Gastrocnemius medialis (tissue), 4 donors: Measurements from ENCODE around the gene CDC25A. TPM values are rescaled to one million over a fixed set of nuclear protein-coding genes. Genes with fewer than 3 reads are reported as not detected.

Experiments used
- ATAC-seq, 2 donors: fragments of 150-250 bp; one replicate each; pipeline ENCODE4 v1.9.1; 2016
- DNase-seq, 2 donors: peaks; one replicate each; pipeline ENCODE4 v3.0.0-alpha.2; 2019
- H3K27ac ChIP-seq, 4 donors: fragments of 200-600 bp; sonication (generic); 1 replicate in 1 of 4; 2 replicates in 3 of 4; pipeline ENCODE4 v1.5.1; 2016 to 2018; ENCODE audit warnings: mild to moderate bottlenecking in 2 of 4, moderate library complexity in 1 of 4
- H3K27me3 ChIP-seq, 3 donors: fragments of 200-600 bp; sonication (generic) in 2 of 3; 1 replicate in 1 of 3; 2 replicates in 2 of 3; pipeline versions ENCODE4 v1.5.1 to v1.6.0; 2016 to 2019; ENCODE audit warnings: mild to moderate bottlenecking in 1 of 3, moderate library complexity in 1 of 3
- H3K36me3 ChIP-seq, 2 donors: fragments of 200-600 bp; sonication (generic) in 1 of 2; one replicate each; pipeline ENCODE4 v1.5.1; 2017 to 2018
- H3K4me1 ChIP-seq, 2 donors: fragments of 200-600 bp; sonication (generic) in 1 of 2; one replicate each; pipeline ENCODE4 v1.5.1; 2016 to 2017; ENCODE audit warnings: mild to moderate bottlenecking in 2 of 2
- H3K4me3 ChIP-seq, 4 donors: fragments of 200-600 bp; sonication (generic) in 3 of 4; 1 replicate in 1 of 4; 2 replicates in 3 of 4; pipeline ENCODE4 v1.5.1; 2016 to 2019; ENCODE audit warnings: mild to moderate bottlenecking in 2 of 4
- H3K9me3 ChIP-seq, 3 donors: fragments of 200-600 bp; sonication (generic) in 2 of 3; 1 replicate in 1 of 3; 2 replicates in 2 of 3; pipeline ENCODE4 v1.5.1; 2016 to 2019
- POLR2A ChIP-seq, 2 donors: fragments of 450-650 bp; IDR thresholded peaks; one replicate each; pipeline ENCODE4 v1.6.1; 2017; ENCODE audit warnings: antibody characterized with exemption in 2 of 2, mild to moderate bottlenecking in 2 of 2, moderate library complexity in 2 of 2
- in situ Hi-C, 4 donors: fragments of 200-750 bp; cut with MboI; loops; one replicate each; pipeline versions ENCODE4 v1.15.0 to v1.8.0; 2017; ENCODE audit warnings: low sequenced_read_pairs in 4 of 4
- intact Hi-C: fragments of 100-400 bp; cut with DNase I; formaldehyde crosslinking; loops from one replicate; pipeline ENCODE4 v1.15.1; 2023; ENCODE audit warnings: low total_unique reads
- total RNA-seq, 4 donors: library from RNA; depleted of rRNA; stranded (reverse); fragments of >200 nt; gene quantifications; one replicate each; pipeline versions ENCODE4 v1.1.0 to v1.2.3, GENCODE V29; 2016
- TF ChIP-seq, protein P1 (sequence below), 5 experiments: fragments of 450-650 bp in 3 of 5; fragments of 200-600 bp in 2 of 5; sonication (generic) in 2 of 5; IDR thresholded peaks in 4 of 5; conservative IDR thresholded peaks in 1 of 5; 1 replicate in 4 of 5; 2 replicates in 1 of 5; pipeline ENCODE4 v1.5.1; 2016 to 2019; ENCODE audit warnings: antibody characterized with exemption in 5 of 5, mild to moderate bottlenecking in 3 of 5, moderate library complexity in 3 of 5

Gene CDC25A
- total RNA-seq, 4 donors from 2014 or later = 0.73 to 2.3 TPM; not detected in 2

DNA sequence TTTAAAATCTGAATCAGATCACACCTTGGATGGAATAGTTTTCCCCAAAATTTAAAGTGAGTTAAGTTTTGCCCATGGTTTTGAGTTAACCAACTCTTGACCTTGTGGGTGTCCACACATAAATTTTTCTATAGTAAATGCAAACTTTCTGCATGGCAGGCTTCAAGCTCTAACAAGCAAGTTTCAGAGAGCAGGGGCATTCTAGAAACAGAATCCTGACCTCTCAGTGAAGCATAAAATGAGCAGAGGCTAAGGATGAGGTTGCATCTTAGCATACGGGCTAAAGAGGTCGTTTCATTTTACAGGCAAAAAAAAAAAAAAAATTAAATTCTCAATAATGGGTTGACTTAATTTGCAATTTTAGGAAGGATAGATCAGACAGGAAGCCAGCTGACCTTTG lies 32.1 kb downstream of the CDC25A start:
- H3K27me3 ChIP-seq = no peaks in the 10 kb centered on the region
- ATAC-seq = no peak
- DNase-seq = no peak
- H3K36me3 ChIP-seq = no peaks in the 10 kb centered on the region
- in situ Hi-C loops = loop anchor here (10.0 to 25.0 kb wide), 5 partner anchors 161 to 331 kb away; no protein-coding TSS in a partner anchor
- TF ChIP-seq, protein P1, sequence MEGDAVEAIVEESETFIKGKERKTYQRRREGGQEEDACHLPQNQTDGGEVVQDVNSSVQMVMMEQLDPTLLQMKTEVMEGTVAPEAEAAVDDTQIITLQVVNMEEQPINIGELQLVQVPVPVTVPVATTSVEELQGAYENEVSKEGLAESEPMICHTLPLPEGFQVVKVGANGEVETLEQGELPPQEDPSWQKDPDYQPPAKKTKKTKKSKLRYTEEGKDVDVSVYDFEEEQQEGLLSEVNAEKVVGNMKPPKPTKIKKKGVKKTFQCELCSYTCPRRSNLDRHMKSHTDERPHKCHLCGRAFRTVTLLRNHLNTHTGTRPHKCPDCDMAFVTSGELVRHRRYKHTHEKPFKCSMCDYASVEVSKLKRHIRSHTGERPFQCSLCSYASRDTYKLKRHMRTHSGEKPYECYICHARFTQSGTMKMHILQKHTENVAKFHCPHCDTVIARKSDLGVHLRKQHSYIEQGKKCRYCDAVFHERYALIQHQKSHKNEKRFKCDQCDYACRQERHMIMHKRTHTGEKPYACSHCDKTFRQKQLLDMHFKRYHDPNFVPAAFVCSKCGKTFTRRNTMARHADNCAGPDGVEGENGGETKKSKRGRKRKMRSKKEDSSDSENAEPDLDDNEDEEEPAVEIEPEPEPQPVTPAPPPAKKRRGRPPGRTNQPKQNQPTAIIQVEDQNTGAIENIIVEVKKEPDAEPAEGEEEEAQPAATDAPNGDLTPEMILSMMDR (IDR thresholded peaks at IDR 0.05 in 4 of 5, conservative IDR thresholded peaks at IDR 0.05 in 1 of 5) = no peak
- TF ChIP-seq POLR2A (IDR thresholded peaks at IDR 0.05) = no peak
- peaks cover 0 to 7% of the 10 kb centered on the region in 2 donors for H3K4me1 ChIP-seq
- H3K9me3 ChIP-seq = no peaks in the 10 kb centered on the region
- intact Hi-C loops = loop anchor here (10.0 kb wide), 1 partner anchor 631 kb away; no protein-coding TSS in a partner anchor
- H3K4me3 ChIP-seq = no peak overlapping the region
- no peak overlapping the region for H3K27ac ChIP-seq

DNA sequence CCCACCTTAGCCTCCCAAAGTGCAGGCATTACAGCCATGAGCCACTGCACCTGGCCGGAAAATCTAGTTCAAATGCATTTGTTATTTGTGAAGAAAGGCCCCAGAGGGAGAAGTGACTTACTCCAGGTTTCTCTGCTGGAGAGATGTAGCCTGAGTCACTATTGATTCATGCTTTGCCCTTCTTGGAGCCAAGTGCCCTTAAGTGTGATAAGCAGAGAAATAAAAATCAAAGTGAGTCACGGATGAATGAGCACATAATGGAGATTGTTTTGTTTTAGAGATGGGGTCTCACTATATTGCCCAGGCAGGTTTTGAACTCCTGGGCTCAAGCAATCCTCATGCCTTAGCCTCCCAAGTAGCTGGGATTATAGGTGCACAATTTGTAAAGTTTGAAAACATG lies 33.1 kb downstream of the CDC25A start:
- Histone ChIP-seq H3K9me3 (no peaks in the 10 kb centered on the region), H3K27me3 (no peaks in the 10 kb centered on the region), H3K27ac (no peak overlapping the region), H3K36me3 (no peaks in the 10 kb centered on the region), H3K4me3 (no peak overlapping the region), H3K4me1 (peaks cover 0 to 13% of the 10 kb centered on the region in 2 donors)
- ATAC-seq (no peak), DNase-seq (no peak)
- in situ Hi-C loops = loop anchor here (10.0 to 25.0 kb wide), 5 partner anchors 160 to 330 kb away; no protein-coding TSS in a partner anchor
- intact Hi-C loops = loop anchor here (10.0 kb wide), 1 partner anchor 630 kb away; no protein-coding TSS in a partner anchor
- TF ChIP-seq, protein P1 (IDR thresholded peaks at IDR 0.05 in 4 of 5, conservative IDR thresholded peaks at IDR 0.05 in 1 of 5) = no peak
- no peak for TF ChIP-seq POLR2A (IDR thresholded peaks at IDR 0.05)

DNA sequence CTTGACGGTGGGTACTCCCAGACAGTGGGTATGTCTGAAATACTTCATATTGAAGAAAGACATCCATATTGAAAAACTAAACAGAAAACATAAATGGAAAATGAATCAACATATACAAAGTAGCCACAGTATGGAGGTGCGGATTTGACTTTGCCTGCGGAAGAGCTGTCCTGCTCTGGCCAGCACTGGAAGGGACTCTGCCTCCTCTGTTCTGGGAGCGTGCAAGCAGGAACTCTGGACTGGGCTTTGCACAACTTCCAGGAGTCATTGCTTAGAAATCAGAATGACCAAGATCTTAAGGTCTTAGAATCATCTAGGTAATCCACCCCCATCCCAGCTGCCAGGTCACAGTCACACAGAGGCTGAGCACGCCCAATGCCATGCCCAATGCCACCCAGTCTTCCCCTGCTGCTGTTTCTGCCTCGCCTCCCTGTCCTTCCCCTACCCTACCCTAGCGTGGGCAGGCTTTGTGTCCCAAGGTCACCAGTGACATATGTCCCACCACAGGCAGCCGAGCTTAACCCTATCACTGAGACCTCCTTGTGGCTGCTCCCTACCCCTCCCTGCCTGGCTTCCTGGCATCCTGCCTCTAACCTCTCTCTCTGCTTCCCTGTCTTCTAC lies 36.3 kb downstream of the CDC25A start:
- no peak for DNase-seq
- Histone ChIP-seq H3K27me3 (no peaks in the 10 kb centered on the region), H3K9me3 (no peaks in the 10 kb centered on the region), H3K27ac (peak overlapping the region in 3 of 4 donors; percentile 55 to 62 (median 62)), H3K4me1 (peaks cover 0 to 13% of the 10 kb centered on the region in 2 donors), H3K4me3 (no peak overlapping the region), H3K36me3 (no peaks in the 10 kb centered on the region)
- TF ChIP-seq POLR2A (IDR thresholded peaks at IDR 0.05) = no peak
- TF ChIP-seq, protein P1 (IDR thresholded peaks at IDR 0.05 in 4 of 5, conservative IDR thresholded peaks at IDR 0.05 in 1 of 5) = no peak
- intact Hi-C loops = loop anchor here (1.0 to 10.0 kb wide), 6 partner anchors 60 to 627 kb away; no protein-coding TSS in a partner anchor
- peak; percentile 51 to 68 for ATAC-seq
- in situ Hi-C loops = loop anchor here (5.0 to 25.0 kb wide), 7 partner anchors 157 to 327 kb away; no protein-coding TSS in a partner anchor

DNA sequence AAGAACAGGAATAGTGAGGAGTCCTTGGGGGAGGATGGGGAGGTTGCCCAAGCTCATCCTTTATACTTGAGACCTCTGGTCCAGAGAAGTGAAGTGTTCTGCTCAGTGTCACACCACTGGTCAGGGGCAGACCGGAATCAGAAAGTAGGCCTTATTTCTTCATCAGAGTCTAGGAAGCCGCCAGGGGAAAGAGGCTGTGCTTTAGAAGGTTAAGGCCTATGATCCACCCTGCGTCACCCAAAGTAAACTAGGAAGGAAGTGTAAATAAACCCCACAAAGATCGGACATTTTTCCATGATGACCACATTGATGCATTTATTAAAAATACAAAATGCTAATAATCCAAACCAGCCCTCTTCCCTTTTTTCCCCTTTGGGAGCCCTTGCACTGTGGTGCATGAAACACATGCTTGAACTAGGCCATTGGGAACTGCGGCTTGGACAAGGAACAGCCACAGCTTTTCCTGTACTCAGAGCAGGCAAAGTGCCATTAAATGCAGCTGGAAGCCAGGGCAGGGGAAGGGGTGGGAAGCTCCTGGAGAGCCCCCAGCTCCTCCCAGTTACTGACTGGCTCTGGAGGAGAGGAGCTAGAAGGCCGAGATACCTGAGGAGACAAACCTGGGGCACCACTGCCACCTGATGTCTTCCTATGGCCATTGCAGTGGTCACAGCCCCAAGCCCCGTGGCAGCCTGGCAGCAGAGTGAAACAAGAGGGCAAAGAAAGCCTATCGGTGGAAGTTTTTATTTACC lies 37.0 kb downstream of the CDC25A start:
- peak; percentile 65 to 78 for DNase-seq
- Histone ChIP-seq H3K4me1 (peaks cover 0 to 13% of the 10 kb centered on the region in 2 donors), H3K36me3 (no peaks in the 10 kb centered on the region), H3K27me3 (no peaks in the 10 kb centered on the region), H3K4me3 (no peak overlapping the region), H3K9me3 (no peaks in the 10 kb centered on the region), H3K27ac (peak overlapping the region; percentile 25 to 62 (median 58))
- peak; percentile 96 to 99 for ATAC-seq
- no peak for TF ChIP-seq POLR2A (IDR thresholded peaks at IDR 0.05)
- TF ChIP-seq, protein P1 (IDR thresholded peaks at IDR 0.05 in 4 of 5, conservative IDR thresholded peaks at IDR 0.05 in 1 of 5) = peak; percentile 81 to 87 (median 86)
- intact Hi-C loops (loop anchor here (1.0 to 10.0 kb wide), 6 partner anchors 59 to 626 kb away; no protein-coding TSS in a partner anchor), in situ Hi-C loops (loop anchor here (5.0 to 25.0 kb wide), 7 partner anchors 156 to 326 kb away; no protein-coding TSS in a partner anchor)
